Stimulated activated CD8-positive, alpha-beta memory T cell treated with anti-CD3 and anti-CD28 coated beads, Interleukin-2, amount 100 ng/mL, for 1 hour (primary cell): ENCODE results near the gene GPATCH1.
"Not testable (repeated sequence)": the region's sequence is repeated elsewhere in the genome, so short reads cannot be mapped to it uniquely, and the experiment has no call there.

Source experiments
- DNase-seq, 2 donors: peaks; one replicate each; pipeline ENCODE4 v3.0.0-alpha.2; 2020; ENCODE audit warnings: low read depth in 2 of 2

GPATCH1 gene, protein sequence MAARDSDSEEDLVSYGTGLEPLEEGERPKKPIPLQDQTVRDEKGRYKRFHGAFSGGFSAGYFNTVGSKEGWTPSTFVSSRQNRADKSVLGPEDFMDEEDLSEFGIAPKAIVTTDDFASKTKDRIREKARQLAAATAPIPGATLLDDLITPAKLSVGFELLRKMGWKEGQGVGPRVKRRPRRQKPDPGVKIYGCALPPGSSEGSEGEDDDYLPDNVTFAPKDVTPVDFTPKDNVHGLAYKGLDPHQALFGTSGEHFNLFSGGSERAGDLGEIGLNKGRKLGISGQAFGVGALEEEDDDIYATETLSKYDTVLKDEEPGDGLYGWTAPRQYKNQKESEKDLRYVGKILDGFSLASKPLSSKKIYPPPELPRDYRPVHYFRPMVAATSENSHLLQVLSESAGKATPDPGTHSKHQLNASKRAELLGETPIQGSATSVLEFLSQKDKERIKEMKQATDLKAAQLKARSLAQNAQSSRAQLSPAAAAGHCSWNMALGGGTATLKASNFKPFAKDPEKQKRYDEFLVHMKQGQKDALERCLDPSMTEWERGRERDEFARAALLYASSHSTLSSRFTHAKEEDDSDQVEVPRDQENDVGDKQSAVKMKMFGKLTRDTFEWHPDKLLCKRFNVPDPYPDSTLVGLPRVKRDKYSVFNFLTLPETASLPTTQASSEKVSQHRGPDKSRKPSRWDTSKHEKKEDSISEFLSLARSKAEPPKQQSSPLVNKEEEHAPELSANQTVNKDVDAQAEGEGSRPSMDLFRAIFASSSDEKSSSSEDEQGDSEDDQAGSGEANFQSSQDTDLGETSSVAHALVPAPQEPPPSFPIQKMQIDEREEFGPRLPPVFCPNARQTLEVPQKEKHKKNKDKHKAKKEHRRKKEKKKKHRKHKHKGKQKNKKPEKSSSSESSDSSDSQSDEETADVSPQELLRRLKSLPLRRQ

DNA sequence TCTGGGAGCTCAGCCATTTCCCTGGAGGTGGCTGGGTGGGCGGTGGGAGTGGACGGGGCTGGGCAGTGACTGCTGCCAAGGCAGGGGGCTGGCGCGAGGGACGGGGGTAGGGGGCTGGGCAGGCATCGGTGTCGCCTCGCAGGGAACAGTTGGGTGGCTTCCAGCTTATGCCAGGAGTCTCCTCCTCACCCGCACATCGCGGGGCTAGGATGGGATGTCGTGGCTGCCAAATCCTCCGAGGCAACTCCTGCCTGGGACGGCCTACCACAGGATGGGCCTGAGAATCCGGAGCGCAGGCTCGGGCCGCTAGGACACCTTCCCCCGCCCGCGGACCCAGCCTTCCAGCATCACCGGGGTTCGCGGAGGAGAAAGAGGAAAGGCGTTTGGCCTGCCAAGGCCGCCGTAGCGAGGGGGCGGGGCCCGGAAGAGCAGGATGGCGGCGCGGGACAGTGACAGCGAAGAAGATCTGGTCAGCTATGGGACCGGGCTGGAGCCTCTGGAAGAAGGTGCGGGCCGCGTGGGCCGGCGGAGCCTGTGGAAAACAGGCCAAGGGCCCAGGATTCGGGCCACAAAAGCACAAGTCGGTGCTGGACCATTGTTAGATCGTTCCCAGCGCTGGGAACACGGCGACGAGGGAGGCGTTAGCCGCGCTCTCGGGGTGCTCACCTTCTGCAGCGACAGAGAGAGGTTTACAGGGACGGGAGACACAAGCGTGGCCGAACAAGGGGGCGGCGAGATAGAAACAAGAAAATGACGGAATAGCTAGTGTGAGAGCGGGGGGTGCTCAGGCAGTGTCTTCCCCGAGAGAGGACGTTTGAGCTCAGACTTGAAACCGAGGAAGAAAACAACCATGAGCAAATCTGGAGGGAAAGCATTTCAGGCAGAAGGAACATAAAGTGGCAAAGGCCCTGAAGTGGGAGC lies at the start of gene GPATCH1:
GPATCH1 (plus strand) TSS at position 421 of the 921 bp plus-strand sequence; CDS start at position 434, 13 bp downstream.
- peak; percentile 66 to 72 for DNase-seq

DNA sequence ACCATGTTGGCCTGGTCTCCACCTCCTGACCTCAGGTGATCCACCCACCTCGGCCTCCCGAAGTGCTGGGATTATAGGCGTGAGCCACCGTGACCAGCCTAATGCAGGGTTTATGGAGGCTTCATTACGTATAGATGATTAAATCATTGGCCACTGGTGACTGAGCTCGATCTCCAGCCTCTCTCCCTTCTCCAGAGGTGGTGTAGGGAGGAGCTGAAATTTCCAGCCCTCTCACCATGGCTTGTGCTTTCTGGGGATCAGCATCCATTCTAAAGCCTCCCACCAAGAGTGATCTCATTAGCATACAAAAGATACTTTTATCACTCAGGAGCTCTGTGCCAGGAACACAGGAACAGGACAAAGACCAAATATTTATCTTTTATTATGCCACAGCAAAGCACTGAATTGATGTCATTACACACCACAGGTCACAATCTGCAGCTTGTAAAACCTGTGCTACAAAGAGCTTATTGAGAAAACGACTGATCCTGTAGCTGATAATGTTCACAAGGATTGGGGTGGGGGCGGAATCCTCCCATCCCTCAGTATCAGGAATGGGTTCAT lies 48.7 kb upstream of the GPATCH1 start:
- no peak for DNase-seq

DNA sequence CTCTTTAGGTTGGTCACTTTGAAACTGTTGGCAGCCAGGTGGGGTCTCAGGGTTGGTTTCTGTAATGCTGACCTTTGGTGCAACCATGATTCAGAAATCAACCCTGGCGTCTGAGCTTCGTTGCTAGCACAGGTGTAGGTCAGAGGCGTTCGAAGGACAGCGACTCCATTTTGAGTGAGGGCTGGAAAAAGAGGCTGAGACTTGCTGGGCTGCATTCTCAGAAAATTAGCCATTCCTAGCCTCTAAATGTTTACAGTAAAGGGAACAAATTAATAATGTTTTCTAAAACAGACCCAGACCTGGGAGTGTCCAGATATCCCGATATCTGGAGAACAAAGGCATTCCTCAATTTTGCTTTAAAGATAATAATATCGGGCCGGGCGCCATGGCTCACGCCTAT lies 45.5 kb upstream of the GPATCH1 start:
- no peak for DNase-seq

DNA sequence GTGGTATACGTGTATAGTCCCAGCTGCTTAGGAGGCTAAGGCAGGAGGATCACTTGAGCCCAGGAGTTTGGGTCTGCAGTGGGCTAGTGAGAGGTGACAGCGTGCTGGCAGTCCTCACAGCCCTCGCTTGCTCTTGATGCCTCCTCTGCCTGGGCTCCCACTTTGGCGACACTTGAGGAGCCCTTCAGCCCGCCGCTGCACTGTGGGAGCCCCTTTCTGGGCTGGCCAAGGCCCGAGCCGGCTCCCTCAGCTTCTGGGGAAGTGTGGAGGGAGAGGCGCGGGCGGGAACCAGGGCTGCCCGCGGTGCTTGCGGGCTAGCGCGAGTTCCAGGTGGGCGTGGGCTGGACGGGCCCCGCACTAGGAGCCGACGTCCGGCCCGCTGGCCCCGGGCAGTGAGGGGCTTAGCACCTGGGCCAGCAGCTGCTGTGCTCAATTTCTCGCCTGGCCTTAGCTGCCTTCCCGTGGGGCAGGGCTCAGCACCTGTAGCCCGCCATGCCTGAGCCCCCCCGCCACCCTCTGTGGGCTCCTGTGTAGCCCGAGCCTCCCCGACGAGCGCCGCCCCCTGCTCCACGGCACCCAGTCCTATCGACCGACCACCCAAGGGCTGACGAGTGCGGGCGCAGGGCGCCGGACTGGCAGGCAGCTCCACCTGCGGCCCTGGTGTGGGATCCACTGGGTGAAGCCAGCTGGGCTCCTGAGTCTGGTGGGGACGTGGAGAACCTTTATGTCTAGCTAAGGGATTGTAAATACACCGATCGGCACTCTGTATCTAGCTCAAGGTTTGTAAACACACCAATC lies 44.4 kb upstream of the GPATCH1 start:
- DNase-seq = not testable (repeated sequence)

DNA sequence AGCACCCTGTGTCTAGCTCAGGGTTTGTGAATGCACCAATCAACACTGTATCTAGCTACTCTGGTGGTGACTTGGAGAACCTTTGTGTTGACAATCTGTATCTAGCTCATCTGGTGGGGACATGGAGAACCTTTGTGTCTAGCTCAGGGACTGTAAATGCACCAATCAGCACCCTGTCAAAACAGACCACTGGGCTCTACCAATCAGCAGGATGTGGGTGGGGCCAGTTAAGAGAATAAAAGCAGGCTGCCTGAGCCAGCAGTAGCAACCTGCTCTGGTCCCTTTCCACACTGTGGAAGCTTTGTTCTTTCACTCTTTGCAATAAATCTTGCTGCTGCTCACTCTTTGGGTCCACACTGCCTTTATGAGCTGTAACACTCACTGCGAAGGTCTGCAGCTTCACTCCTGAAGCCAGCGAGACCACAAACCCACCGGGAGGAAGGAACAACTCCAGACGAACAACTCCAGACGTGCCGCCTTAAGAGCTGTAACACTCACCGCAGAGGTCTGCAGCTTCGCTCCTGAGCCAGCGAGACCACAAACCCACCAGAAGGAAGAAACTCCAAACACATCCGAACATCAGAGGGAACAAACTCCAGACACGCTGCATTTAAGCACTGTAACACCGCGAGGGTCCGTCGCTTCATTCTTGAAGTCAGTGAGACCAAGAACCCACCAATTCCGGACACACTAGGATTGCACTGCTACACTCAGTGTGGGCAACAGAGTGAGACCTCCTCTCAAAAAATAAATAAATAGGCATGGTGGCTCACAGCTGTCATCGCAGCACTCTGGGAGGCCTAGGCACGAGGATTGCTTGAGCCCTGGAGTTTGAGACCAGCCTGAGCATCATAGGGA lies 43.6 kb upstream of the GPATCH1 start:
- not testable (repeated sequence) for DNase-seq

DNA sequence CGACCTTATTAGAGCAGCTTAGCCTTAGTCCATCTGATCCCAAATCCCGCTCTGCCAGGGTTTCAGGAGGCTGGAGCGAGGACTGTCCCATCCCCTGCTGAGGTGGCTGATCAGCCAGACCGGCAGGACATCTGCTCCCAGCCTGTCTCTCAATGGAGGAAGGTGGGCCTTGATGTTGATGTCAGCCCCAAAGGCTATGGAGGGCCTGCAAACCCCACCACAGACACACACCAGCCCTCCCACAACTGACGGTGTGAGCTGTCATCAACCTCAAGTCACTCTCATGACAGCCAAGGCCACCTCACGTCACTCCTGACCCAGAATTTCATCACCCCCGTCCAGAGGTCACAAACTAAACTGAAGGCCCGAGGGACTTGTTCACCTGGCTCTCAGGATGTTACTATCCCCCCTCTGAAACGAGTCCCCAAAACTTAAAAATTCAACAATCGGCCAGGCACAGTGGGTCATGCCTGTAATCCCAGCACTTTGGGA lies 41.8 kb upstream of the GPATCH1 start:
- no peak for DNase-seq

DNA sequence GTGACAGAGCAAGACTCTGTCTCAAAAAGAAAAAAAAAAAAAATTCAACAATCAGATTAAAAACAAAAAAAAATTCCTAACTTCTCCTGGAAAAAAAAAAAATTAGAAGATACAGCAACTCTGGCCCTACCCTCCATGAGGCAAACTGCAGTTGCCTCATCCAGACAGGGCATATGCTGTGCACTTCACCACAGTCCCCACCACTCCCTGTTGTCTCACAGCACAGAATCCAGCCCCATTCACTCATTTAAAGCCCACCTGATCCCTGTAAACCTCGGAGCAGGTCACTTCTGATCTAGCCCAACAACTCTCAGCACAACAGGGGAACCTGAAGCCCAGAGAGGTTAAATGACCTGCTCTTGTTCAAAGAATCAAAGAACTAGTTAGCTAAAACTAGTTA lies 41.2 kb upstream of the GPATCH1 start:
- no peak for DNase-seq

DNA sequence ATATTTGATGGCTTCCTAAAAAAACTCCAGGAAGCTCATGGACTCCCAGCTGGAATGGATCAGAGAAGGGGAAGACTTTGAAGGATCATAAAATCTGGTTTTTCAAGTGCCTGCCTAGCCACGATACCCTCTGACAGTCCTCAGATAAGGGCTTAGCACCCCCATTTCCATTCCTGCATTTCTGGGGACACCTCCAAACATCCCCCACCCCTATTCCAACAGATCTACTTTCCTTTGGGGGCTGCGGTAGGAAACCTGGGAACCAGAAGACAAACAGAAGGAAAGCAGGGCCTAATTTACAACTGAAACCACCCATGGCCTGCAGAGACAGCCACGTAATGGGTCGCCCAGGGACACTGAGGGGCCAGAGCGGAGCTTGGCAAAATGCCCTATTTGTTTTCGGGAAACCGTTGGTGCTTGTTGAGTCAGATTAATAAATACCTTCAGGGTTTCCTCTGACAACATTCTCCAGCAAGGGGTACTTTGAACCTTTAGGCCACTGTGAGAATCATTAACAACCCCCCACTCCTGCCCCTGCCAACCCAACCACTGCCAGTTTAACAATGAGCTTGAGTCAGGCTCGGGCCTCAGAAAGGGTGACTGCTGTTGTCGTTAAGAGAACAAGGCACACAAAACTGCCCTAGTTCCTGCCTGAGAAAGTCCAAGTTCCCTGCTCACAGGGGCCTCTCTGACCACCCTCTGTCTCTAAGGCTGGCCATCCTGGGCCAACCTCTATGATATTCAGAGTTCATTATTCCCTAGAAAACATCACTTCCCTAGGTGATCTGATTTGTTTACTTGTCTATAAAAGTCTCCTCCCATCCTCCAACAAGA lies 39.8 kb upstream of the GPATCH1 start:
- DNase-seq = no peak

DNA sequence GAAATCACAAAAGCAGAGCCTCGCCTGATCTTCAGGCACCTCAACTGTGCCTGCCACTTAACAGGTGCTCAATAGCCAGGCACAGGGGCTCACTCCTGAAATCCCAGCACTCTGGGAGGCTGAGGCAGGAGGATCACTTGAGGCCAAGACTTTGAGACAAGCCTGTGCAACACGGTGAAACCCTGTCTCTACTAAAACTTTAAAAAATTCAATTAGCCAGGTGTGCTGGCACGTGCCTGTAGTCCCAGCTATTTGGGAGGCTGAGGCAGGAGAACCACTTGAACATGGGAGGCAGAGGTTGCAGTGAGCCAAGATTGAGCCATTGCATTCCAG lies 39.2 kb upstream of the GPATCH1 start:
- not testable (repeated sequence) for DNase-seq

DNA sequence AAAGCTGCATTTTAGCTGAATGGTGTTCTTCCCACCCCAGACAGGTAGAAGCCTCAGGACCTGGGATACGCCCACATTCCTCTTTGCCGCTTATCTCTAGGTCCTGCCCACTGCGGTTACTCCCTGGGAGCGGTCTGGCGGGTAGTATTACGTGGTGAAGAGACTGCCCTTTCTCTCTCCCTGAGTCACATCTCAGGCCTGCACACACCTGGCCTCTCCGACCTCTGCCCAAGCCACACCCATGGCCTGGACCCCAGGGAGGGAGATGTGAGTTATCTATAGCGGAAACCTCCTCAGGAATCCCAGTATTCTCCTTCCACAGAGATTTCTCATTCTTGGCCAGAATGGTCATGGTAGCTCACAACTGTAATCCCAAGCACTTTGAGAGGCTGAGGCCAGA lies 33.6 kb upstream of the GPATCH1 start:
- DNase-seq = no peak

DNA sequence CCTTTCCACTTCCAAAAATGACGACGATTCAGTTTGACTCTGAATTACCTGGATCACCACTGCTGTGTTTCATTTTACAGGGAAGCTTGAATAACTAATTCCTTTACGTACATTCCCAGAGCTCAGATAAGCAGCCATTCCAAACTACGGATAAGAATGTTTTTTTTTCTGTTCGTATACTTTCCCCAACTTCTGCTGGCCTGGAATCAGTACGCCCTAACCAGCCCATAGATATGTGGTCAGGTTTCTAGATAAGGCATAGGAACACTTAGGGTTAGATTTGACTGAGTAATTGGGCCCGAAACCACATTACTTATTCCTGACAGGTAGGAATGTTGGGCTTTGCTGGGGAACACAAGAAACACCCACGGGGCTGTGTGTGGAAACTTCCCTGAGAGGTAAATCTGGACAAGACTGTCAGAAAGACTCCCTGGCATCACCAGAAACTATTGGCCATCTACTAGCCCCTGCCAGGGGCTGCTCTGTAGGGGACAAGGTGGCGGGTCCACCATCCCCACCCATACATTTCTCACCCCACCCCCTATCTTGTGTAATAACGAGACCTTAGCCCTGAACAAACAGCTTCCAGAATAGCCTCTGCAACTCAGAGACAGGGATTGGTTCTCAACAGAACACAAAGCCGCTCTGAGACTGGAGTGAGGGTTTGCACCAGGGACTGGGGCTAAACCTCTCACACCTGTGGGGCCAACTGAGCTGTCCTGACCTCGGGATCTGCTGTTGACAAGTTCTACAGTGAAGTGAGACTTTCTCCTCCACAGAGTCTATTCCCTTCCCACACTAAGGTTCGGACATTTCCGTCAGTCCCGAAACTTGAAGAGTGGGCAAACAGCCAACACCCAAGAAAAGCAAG lies 31.9 kb upstream of the GPATCH1 start:
- no peak for DNase-seq

DNA sequence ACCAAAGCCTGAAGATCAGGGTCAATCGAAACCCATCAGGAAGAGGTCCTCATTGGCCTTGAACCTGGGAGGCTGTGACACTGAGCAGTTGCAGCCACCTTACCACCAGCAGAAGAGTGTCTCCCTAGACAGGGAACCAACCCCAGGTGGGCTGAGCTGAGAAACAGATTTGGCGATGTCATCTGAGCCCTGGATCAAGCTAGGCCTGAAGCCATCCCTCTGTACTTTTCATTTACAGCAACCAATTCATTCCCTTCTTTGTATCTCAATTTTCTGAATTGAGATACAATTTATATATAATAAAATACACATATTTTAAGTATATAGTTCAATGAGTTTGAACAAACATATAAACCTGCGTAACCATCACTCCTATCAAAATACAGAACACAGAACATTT lies 30.9 kb upstream of the GPATCH1 start:
- no peak for DNase-seq

DNA sequence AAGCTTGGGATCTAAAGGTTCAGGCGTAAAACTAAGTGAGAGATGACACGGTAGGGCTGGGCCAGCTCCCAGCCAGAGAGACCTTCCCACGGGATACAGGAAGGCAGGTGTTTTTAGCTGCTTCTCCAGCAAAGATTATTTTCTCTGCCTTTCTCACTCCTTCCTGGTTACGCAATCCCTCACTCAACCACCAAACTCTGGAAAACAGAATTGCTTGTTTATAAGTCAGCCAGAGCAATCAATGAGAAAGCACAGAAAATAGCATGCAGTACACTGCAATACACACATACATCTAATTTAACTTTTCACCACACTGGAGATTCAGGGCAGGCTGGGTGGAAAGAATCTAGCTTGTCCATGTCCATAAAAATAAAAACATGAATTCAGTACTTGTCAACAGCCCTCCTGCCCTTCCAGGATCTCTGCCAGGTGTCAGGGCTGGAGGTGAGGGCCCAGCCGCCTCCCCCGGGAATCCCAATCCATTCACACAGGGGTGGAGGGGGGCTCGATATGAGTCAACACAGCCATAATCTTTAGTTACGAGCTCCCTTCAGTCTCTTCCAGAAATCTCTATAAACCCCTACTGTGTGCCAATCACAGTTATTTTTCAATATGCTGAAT lies 28.5 kb upstream of the GPATCH1 start:
- DNase-seq = no peak

DNA sequence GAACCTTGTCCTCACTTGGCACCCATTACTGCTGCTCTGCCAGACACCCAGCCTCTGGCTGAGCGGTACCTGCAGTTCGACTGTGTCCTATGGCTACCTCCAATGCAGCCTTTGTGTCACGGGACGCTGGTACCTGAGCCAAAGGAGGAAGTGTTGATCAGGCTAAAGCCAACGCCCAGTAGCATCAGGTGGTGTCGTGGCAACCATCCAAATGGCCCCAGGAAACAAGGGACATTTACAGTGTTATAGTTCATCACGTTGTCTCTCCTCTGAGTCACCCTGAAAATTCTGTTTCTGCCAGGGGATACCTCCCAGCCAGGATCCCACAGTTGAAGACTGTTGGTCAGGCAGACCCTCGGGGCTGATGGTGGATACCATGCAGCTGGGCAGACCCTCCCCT lies 26.4 kb upstream of the GPATCH1 start:
- no peak for DNase-seq

DNA sequence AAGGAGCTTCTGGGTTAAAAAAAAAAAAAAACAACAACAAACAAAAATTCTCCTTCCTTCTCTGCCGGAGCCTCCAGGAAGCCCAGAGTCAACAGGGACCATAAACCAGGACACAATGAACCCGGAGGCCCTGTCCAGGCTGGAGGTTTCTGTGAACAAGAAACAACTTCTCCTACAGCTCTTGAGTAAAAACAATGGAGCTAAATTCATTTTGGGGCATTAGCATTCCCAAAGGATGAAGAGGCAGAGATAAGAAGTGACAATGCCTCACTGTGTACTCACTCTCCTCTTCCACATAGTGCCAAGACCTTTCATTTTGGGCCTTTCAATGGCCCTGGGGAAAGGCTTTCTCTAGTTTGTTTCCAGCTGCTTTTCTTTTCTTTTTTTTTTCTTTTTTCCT lies 25.3 kb upstream of the GPATCH1 start:
- DNase-seq = no peak

DNA sequence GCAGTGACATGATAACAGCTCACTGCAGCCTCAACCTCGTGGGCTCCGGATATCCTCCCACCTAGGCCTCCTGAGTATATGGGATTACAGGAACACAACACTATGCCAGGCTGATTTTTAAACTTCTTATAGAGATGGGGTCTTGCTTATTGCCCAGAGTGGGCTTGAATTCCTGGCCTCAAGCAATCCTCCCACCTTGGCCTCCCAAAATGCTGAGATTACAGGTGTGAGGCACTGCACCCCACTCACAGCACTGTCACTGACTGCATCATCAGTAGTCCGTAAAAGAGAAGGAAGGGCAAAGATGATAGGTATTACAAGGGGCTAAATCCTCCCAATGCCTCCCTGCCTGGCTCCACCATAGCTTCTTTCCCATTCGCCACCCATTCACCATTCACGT lies 20.4 kb upstream of the GPATCH1 start:
- no peak for DNase-seq

DNA sequence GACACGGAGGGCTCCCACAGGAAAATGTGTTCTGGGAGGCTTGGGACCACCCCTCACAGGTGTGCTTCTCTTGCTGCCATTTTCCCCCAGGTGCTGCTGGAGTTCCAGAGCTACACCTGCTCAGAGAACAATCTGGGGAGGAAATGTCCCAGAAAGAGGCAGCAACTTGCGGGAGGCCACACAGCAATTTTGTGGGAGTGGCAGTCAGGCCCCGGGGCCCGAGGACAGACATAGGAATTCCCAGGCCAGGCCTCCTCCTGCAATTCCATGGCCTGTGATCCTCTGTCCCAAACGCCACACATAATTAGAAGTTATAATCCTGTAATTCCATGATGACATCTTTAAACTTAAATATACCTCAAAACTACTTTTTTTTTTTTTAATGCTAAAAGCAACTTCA lies 18.1 kb upstream of the GPATCH1 start:
- no peak for DNase-seq
